K562 (cell line): ENCODE measurements around the gene PUS10. TPM values are rescaled to one million over a fixed set of nuclear protein-coding genes. Genes with fewer than 3 reads are reported as not detected.

Experiments used
- BCOR ChIP-seq: fragments of 450-650 bp; IDR thresholded peaks from 2 replicates; pipeline ENCODE4 v1.6.1; 2016
- BRD9 ChIP-seq: fragments of 450-650 bp; IDR thresholded peaks from 2 replicates; pipeline ENCODE4 v1.6.1; 2018; ENCODE audit warnings: low read depth; ENCODE audit not compliant: partially characterized antibody
- HLTF ChIP-seq: fragments of 450-650 bp; IDR thresholded peaks from 2 replicates; pipeline ENCODE4 v1.6.1; 2016
- ILK ChIP-seq: fragments of 450-650 bp; IDR thresholded peaks from 2 replicates; pipeline ENCODE4 v1.6.1; 2016; ENCODE audit warnings: missing genetic modification characterization, low read depth, mild to moderate bottlenecking, missing compliant biosample characterization, moderate library complexity, borderline replicate concordance
- KAT7 ChIP-seq: sonication (generic); formaldehyde crosslinking; IDR thresholded peaks from 2 replicates; pipeline ENCODE4 v1.8.0; 2022; ENCODE audit warnings: missing genetic modification reagents, mild to moderate bottlenecking, borderline replicate concordance
- KDM2B ChIP-seq: fragments of 250-450 bp; sonication (Bioruptor Pico); IDR thresholded peaks from 2 replicates; pipeline ENCODE4 v1.8.0; 2021; ENCODE audit warnings: mild to moderate bottlenecking, moderate library complexity
- NFRKB ChIP-seq: fragments of 450-650 bp; IDR thresholded peaks from 2 replicates; pipeline ENCODE4 v1.6.1; 2016; ENCODE audit warnings: low read depth
- PHB ChIP-seq: fragments of 250-450 bp; sonication (Bioruptor Pico); IDR thresholded peaks from 2 replicates; pipeline ENCODE4 v1.5.0; 2021
- RB1 ChIP-seq: fragments of 450-650 bp; IDR thresholded peaks from 2 replicates; pipeline ENCODE4 v1.6.1; 2017; ENCODE audit warnings: low read depth, mild to moderate bottlenecking
- REST ChIP-seq, 2 experiments: fragments of 450-650 bp; formaldehyde crosslinking in 1 of 2; IDR thresholded peaks; 2 replicates each; pipeline versions ENCODE4 v1.4.0 to v1.6.1; 2014 to 2020; ENCODE audit warnings: mild to moderate bottlenecking in 2 of 2, borderline replicate concordance in 1 of 2, low read depth in 1 of 2
- SAP30 ChIP-seq: fragments of 200-600 bp; sonication (generic); IDR thresholded peaks from 2 replicates; pipeline ENCODE4 v1.6.1; 2012; ENCODE audit warnings: borderline replicate concordance, low read depth, mild to moderate bottlenecking, moderate library complexity, low read length, control low read depth, inconsistent platforms; ENCODE audit not compliant: insufficient read depth, poor library complexity, severe bottlenecking
- SIN3B ChIP-seq: fragments of 450-650 bp; IDR thresholded peaks from 2 replicates; pipeline ENCODE4 v1.6.1; 2017; ENCODE audit warnings: low read depth, mild to moderate bottlenecking, moderate library complexity
- THRAP3 ChIP-seq: fragments of 450-650 bp; IDR thresholded peaks from 2 replicates; pipeline ENCODE4 v1.6.1; 2016; ENCODE audit warnings: mild to moderate bottlenecking, inconsistent platforms, borderline replicate concordance
- ZNF124 ChIP-seq: sonication (generic); formaldehyde crosslinking; IDR thresholded peaks from 2 replicates; pipeline ENCODE4 v1.8.1; 2022; ENCODE audit warnings: missing genetic modification reagents
- polyA plus RNA-seq, 8 experiments: library from polyadenylated mRNA; depleted of rRNA in 4 of 8; stranded (reverse) in 5 of 8; unstranded in 3 of 8; fragments of >200 nt; fragmentation: Nextera tagmentation in 2 of 8; fragmentation: Illumina TruSeq in 1 of 8; extraction: Ambion mirVana in 2 of 8; extraction: Trizol in 1 of 8; gene quantifications; 2 replicates each; pipeline versions ENCODE4 v1.2.1 to v1.2.3, GENCODE V29; 2011 to 2014; ENCODE audit warnings: inconsistent platforms in 1 of 8, missing spikeins in 1 of 8
- total RNA-seq, 7 experiments: library from RNA; depleted of rRNA in 6 of 7; stranded (reverse); fragments of >200 nt in 6 of 7; fragmentation: Illumina TruSeq in 2 of 7; extraction: Trizol in 2 of 7; gene quantifications; 2 replicates each; pipeline versions ENCODE4 v1.2.1 to v1.2.3, GENCODE V29; 2011 to 2021; ENCODE audit warnings: low replicate concordance in 1 of 7

PUS10 gene
- total and polyA plus RNA-seq, 9 of the 15 experiments (the other 6 are each of a cell fraction or from before 2014, with no cell fraction given) = 5.0 to 10.7 (median 7.6) TPM

- no peak for TF ChIP-seq PHB
- TF ChIP-seq NFRKB = no peak
- no peak for TF ChIP-seq THRAP3
- no peak; the same call in 1 of the 2 replicates for TF ChIP-seq KAT7 (CRISPR knock-in tag)
- TF ChIP-seq ILK = no peak
- TF ChIP-seq REST (IDR thresholded peaks at IDR 0.05; ENCODE audit: borderline replicate concordance) = no peak
- no peak for TF ChIP-seq REST (CRISPR knock-in tag; IDR thresholded peaks at IDR 0.05; ENCODE audit: low read depth)
- 0 out of 2 replicates have a peak, but pooled peaks have one; percentile 22 for TF ChIP-seq SIN3B
- TF ChIP-seq BRD9 = no peak
- TF ChIP-seq SAP30 = peak; percentile 38
- TF ChIP-seq RB1 = peak; percentile 70
- no peak for TF ChIP-seq HLTF
- 0 out of 2 replicates have a peak, but pooled peaks have one; percentile 52 for TF ChIP-seq ZNF124 (CRISPR knock-in tag)
- no peak for TF ChIP-seq BCOR
- TF ChIP-seq KDM2B (CRISPR knock-in tag) = no peak
Measured at GRCh38 chr2:61065714-61066709, 48.0 kb upstream of the PUS10 start, which contains the start of gene SANBR (continued).
